H1 (cell line): ENCODE data around the gene BICD1. TPM values are rescaled to one million over a fixed set of nuclear protein-coding genes. Genes with fewer than 3 reads are reported as not detected.

Experiments used
- CTCF ChIA-PET: fragments of 300-600 bp; sonication (Branson Sonifier 250); formaldehyde crosslinking; loops from one replicate; lab custom pipeline; 2021; ENCODE audit not compliant: partially characterized antibody; lab: Charles Lee
- POLR2A ChIA-PET: fragments of 300-600 bp; sonication (Branson Sonifier 250); formaldehyde crosslinking; loops from one replicate; lab custom pipeline; 2021; ENCODE audit warnings: inconsistent platforms; ENCODE audit not compliant: partially characterized antibody; lab: Charles Lee
- DNase-seq, 2 experiments: peaks; one replicate each; pipeline versions ENCODE4 v3.0.0 to v3.0.0-alpha.2; 2010 to 2022; ENCODE audit warnings: low spot score in 2 of 2, low read depth in 1 of 2, mixed read lengths in 1 of 2
- FAIRE-seq: peaks from 2 replicates; lab custom pipeline; 2011; peaks lifted over from hg19 to GRCh38; lab: Jason Lieb, UNC
- H2AFZ ChIP-seq: 2 replicates; pipeline ENCODE4 v1.8.1; 2012; ENCODE audit warnings: low read length, inconsistent platforms
- H2AK5ac ChIP-seq: 2 replicates; pipeline ENCODE4 v1.6.1; 2013; ENCODE audit warnings: low read depth, low read length
- H2BK120ac ChIP-seq: replicated peaks from 2 replicates; pipeline ENCODE3; 2013; ENCODE audit warnings: low read depth, low read length, inconsistent platforms
- H2BK12ac ChIP-seq: 2 replicates; pipeline ENCODE4 v1.6.1; 2013; ENCODE audit warnings: low read depth, low read length
- H2BK15ac ChIP-seq: 2 replicates; pipeline ENCODE4 v1.6.1; 2013; ENCODE audit warnings: low read length
- H2BK20ac ChIP-seq: 2 replicates; pipeline ENCODE4 v1.6.1; 2013; ENCODE audit warnings: low read length
- H2BK5ac ChIP-seq: 2 replicates; pipeline ENCODE4 v1.6.1; 2013; ENCODE audit warnings: low read depth, low read length
- H3K14ac ChIP-seq: 2 replicates; pipeline ENCODE4 v1.6.1; 2013; ENCODE audit warnings: inconsistent platforms; ENCODE audit not compliant: insufficient read length
- H3K18ac ChIP-seq: 2 replicates; pipeline ENCODE4 v1.6.1; 2013; ENCODE audit warnings: low read length; ENCODE audit errors: extremely low read depth
- H3K23ac ChIP-seq: 2 replicates; pipeline ENCODE4 v1.6.1; 2013; ENCODE audit warnings: inconsistent platforms; ENCODE audit not compliant: insufficient read length
- H3K23me2 ChIP-seq: 2 replicates; pipeline ENCODE4 v1.6.1; 2013; ENCODE audit warnings: low read depth, low read length
- H3K27ac ChIP-seq: 2 replicates; pipeline ENCODE4 v1.6.1; 2011; ENCODE audit warnings: low read depth, low read length, inconsistent platforms
- H3K27me3 ChIP-seq, 4 experiments: replicated peaks in 1 of 4; 1 replicate in 1 of 4; 2 replicates in 3 of 4; pipeline versions ENCODE4 v1.6.1 to v1.8.1; 2011 to 2013; ENCODE audit warnings: low read length in 3 of 4, mild to moderate bottlenecking in 3 of 4, inconsistent platforms in 2 of 4, mixed read lengths in 2 of 4, moderate library complexity in 1 of 4; ENCODE audit not compliant: control insufficient read depth in 3 of 4, insufficient read depth in 3 of 4; ENCODE audit errors: extremely low read depth in 1 of 4
- H3K36me3 ChIP-seq, 4 experiments: 2 replicates each; pipeline versions ENCODE4 v1.6.1 to v1.8.1; 2011 to 2013; ENCODE audit warnings: mild to moderate bottlenecking in 4 of 4, low read length in 3 of 4, moderate library complexity in 2 of 4, control low read depth in 1 of 4, inconsistent platforms in 1 of 4; ENCODE audit not compliant: insufficient read depth in 4 of 4, control insufficient read depth in 2 of 4
- H3K4ac ChIP-seq: replicated peaks from 2 replicates; pipeline ENCODE3; 2013; ENCODE audit warnings: low read length, low read depth, mixed read lengths, inconsistent platforms; ENCODE audit not compliant: insufficient read length
- H3K4me1 ChIP-seq, 4 experiments: replicated peaks in 1 of 4; 1 replicate in 1 of 4; 2 replicates in 3 of 4; pipeline versions ENCODE4 v1.6.1 to v1.8.1; 2011 to 2013; ENCODE audit warnings: low read length in 3 of 4, inconsistent platforms in 2 of 4, mixed read lengths in 1 of 4; ENCODE audit not compliant: insufficient read depth in 4 of 4, control insufficient read depth in 3 of 4
- H3K4me2 ChIP-seq, 2 experiments: 2 replicates each; pipeline versions ENCODE4 v1.6.1 to v1.8.1; 2011 to 2013; ENCODE audit warnings: low read depth in 2 of 2, low read length in 2 of 2, control low read depth in 1 of 2, inconsistent platforms in 1 of 2, mild to moderate bottlenecking in 1 of 2; ENCODE audit not compliant: insufficient read depth in 1 of 2
- H3K4me3 ChIP-seq, 4 experiments: fragments of 200-600, 300-600 bp in 1 of 4; sonication (generic), shearing (Covaris generic), sonication (Bioruptor Twin) in 1 of 4; 2 replicates each; pipeline versions ENCODE4 v1.5.1 to v1.8.1; 2011 to 2016; ENCODE audit warnings: low read length in 4 of 4, low read depth in 3 of 4, control low read depth in 2 of 4, inconsistent platforms in 2 of 4, mild to moderate bottlenecking in 2 of 4, mixed read lengths in 1 of 4, moderate library complexity in 1 of 4; ENCODE audit not compliant: insufficient read depth in 2 of 4; ENCODE audit errors: extremely low read depth in 1 of 4
- H3K56ac ChIP-seq: replicated peaks from 2 replicates; pipeline ENCODE3; 2013; ENCODE audit warnings: low read depth, mild to moderate bottlenecking, mixed read lengths, low read length, inconsistent platforms; ENCODE audit not compliant: insufficient read length
- H3K79me1 ChIP-seq: 2 replicates; pipeline ENCODE4 v1.6.1; 2013; ENCODE audit warnings: low read depth, low read length, control low read depth
- H3K79me2 ChIP-seq, 2 experiments: 2 replicates each; pipeline versions ENCODE4 v1.6.1 to v1.8.1; 2012 to 2013; ENCODE audit warnings: low read length in 2 of 2, mild to moderate bottlenecking in 2 of 2, inconsistent platforms in 1 of 2; ENCODE audit not compliant: insufficient read depth in 2 of 2, control insufficient read depth in 1 of 2
- H3K9ac ChIP-seq, 4 experiments: replicated peaks in 1 of 4; 1 replicate in 1 of 4; 2 replicates in 3 of 4; pipeline versions ENCODE4 v1.6.1 to v1.8.1; 2011 to 2013; ENCODE audit warnings: low read depth in 3 of 4, low read length in 3 of 4, control low read depth in 2 of 4, mild to moderate bottlenecking in 2 of 4, moderate library complexity in 2 of 4, inconsistent platforms in 1 of 4; ENCODE audit errors: extremely low read depth in 1 of 4
- H3K9me3 ChIP-seq, 2 experiments: 2 replicates each; pipeline versions ENCODE4 v1.6.1 to v1.8.1; 2012 to 2013; ENCODE audit warnings: mild to moderate bottlenecking in 2 of 2, moderate library complexity in 2 of 2, control low read depth in 1 of 2, inconsistent platforms in 1 of 2, low read depth in 1 of 2, low read length in 1 of 2, mixed read lengths in 1 of 2; ENCODE audit not compliant: insufficient read depth in 2 of 2
- H4K20me1 ChIP-seq, 2 experiments: replicated peaks in 1 of 2; 2 replicates each; pipeline versions ENCODE3 to v1.8.1; 2011 to 2013; ENCODE audit warnings: inconsistent platforms in 2 of 2, low read length in 2 of 2, mild to moderate bottlenecking in 1 of 2; ENCODE audit not compliant: insufficient read depth in 2 of 2, control insufficient read depth in 1 of 2
- H4K5ac ChIP-seq: 2 replicates; pipeline ENCODE4 v1.6.1; 2013; ENCODE audit warnings: low read length, low read depth, mixed read lengths, inconsistent platforms; ENCODE audit not compliant: insufficient read length
- H4K8ac ChIP-seq: 2 replicates; pipeline ENCODE4 v1.8.0; 2013; ENCODE audit warnings: mild to moderate bottlenecking, moderate library complexity, low read length, inconsistent platforms; ENCODE audit not compliant: insufficient read depth; ENCODE audit errors: extremely low read depth
- H4K91ac ChIP-seq: replicated peaks from 2 replicates; pipeline ENCODE3; 2013; ENCODE audit warnings: low read length, mixed read lengths, inconsistent platforms; ENCODE audit not compliant: insufficient read length
- BCL11A ChIP-seq, 2 experiments: IDR thresholded peaks; one replicate each; pipeline ENCODE4 v1.6.1; 2011; ENCODE audit warnings: low read depth in 2 of 2, low read length in 2 of 2, mild to moderate bottlenecking in 2 of 2
- CBX5 ChIP-seq: fragments of 300-800, 300-1000 bp; sonication (generic); IDR thresholded peaks from 2 replicates; pipeline ENCODE4 v1.7.1; 2016; ENCODE audit warnings: antibody characterized with exemption, low read length, low read depth
- JUN ChIP-seq: IDR thresholded peaks from 2 replicates; pipeline ENCODE4 v1.6.1; 2011; ENCODE audit warnings: low read depth, mild to moderate bottlenecking, improper control_type of control experiment, low read length
- KDM1A ChIP-seq: fragments of 200-600, 300-600 bp; sonication (generic); IDR thresholded peaks from 2 replicates; pipeline ENCODE4 v1.7.1; 2016; ENCODE audit warnings: mild to moderate bottlenecking, low read length, borderline replicate concordance
- SIN3A ChIP-seq, 2 experiments: IDR thresholded peaks in 1 of 2; conservative IDR thresholded peaks in 1 of 2; 2 replicates each; pipeline ENCODE4 v1.6.1; 2011 to 2012; ENCODE audit warnings: low read length in 2 of 2, improper control_type of control experiment in 1 of 2, low read depth in 1 of 2, mild to moderate bottlenecking in 1 of 2
- SP1 ChIP-seq: IDR thresholded peaks from 2 replicates; pipeline ENCODE4 v1.6.1; 2011; ENCODE audit warnings: low read depth, low read length
- SP4 ChIP-seq: IDR thresholded peaks from 2 replicates; pipeline ENCODE4 v1.6.1; 2012; ENCODE audit warnings: low read length, inconsistent platforms
- WGBS, 2 experiments: shearing (Covaris generic) in 1 of 2; methylation state at CpG; one replicate each; pipeline versions ENCODE4 v1.1.6 to v1.1.7; 2013 to 2015; ENCODE audit warnings: low lambda C conversion rate in 2 of 2, mixed read lengths in 2 of 2, inconsistent platforms in 1 of 2, low coverage in 1 of 2, missing lambda C conversion rate in 1 of 2; ENCODE audit not compliant: insufficient replicate concordance in 2 of 2, insufficient coverage in 1 of 2, insufficient read length in 1 of 2; ENCODE audit errors: extremely low coverage in 1 of 2, missing lambda C conversion rate in 1 of 2; 5-methylcytosine and 5-hydroxymethylcytosine counted together
- polyA plus RNA-seq, 7 experiments: library from polyadenylated mRNA; depleted of rRNA in 3 of 7; stranded (reverse) in 5 of 7; unstranded in 2 of 7; fragments of >200 nt in 5 of 7; fragments of 200-250 nt in 2 of 7; gene quantifications; 1 replicate in 5 of 7; 2 replicates in 1 of 7; 4 replicates in 1 of 7; pipeline versions ENCODE4 v1.2.1 to v1.2.3, GENCODE V29; 2011 to 2013; ENCODE audit warnings: missing spikeins in 2 of 7, mixed read lengths in 2 of 7
- total RNA-seq: library from RNA; stranded (reverse); fragmentation: NEBNext Ultra II Directional; extraction: Animal tissue kit (Norgen Biotek cat#: 25700); gene quantifications from 2 replicates; pipeline ENCODE4 v1.2.1, GENCODE V29; 2021
- TF ChIP-seq, protein P1 (sequence below): IDR thresholded peaks from 2 replicates; pipeline ENCODE4 v1.6.1; 2012; ENCODE audit warnings: inconsistent platforms

The BICD1 gene
- total and polyA plus RNA-seq, 2 of the 8 experiments (the other 6 are each of a cell fraction or from before 2014, with no cell fraction given): 34.1 to 58.4 TPM

DNA sequence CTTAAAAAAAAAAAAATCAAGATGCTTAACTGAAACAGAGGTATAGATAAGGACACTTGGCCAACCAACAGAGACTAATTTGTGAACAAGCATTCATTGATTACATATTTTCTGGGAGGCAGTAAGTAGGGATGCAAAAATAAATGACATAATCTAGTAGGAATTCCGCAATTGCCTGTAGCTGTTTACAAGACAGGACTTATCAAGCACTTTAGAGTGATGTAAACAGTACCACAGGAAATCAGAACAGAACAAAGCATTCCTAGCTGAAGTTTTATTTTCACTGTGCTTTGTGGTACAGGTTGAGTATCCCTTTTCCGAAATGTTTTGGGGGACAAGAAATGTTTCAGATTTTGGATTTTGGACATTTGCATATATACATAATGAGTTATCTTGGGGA lies 224.5 kb downstream of the BICD1 start:
- TF ChIP-seq, protein P1, sequence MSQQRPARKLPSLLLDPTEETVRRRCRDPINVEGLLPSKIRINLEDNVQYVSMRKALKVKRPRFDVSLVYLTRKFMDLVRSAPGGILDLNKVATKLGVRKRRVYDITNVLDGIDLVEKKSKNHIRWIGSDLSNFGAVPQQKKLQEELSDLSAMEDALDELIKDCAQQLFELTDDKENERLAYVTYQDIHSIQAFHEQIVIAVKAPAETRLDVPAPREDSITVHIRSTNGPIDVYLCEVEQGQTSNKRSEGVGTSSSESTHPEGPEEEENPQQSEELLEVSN: no peak
- no peak for TF ChIP-seq BCL11A (IDR thresholded peaks at IDR 0.05; ENCODE audit: low read depth in 2 of 2, low read length in 2 of 2)
- no peak for TF ChIP-seq SP1
- TF ChIP-seq SIN3A (conservative IDR thresholded peaks at IDR 0.05 in 1 of 2, IDR thresholded peaks at IDR 0.05 in 1 of 2; ENCODE audit: low read depth in 1 of 2, low read length in 2 of 2): no peak
- no peak for TF ChIP-seq CBX5
- no peak for TF ChIP-seq SP4
- TF ChIP-seq KDM1A: no peak
- no peak for TF ChIP-seq JUN
- Histone ChIP-seq H4K91ac (no peak overlapping the region), H3K23me2 (no peaks in the 10 kb centered on the region), H3K23ac (no peak overlapping the region), H2BK5ac (no peak overlapping the region), H3K4me2 (no peak overlapping the region), H2BK20ac (no peak overlapping the region), H3K9ac (no peak overlapping the region), H3K14ac (no peak overlapping the region), H2BK12ac (no peak overlapping the region), H3K4ac (no peak overlapping the region), H3K36me3 (peaks cover 5 to 34% (median 13%) of the 10 kb centered on the region in 4 experiments; a peak in 6 of 8 replicates), H4K20me1 (peaks cover 0 to 2% of the 10 kb centered on the region in 2 experiments), H2AK5ac (no peak overlapping the region), H3K18ac (no peak overlapping the region), H3K79me2 (no peaks in the 10 kb centered on the region), H2BK120ac (no peak overlapping the region), H4K8ac (no peak overlapping the region), H3K4me3 (no peak overlapping the region), H3K9me3 (no peaks in the 10 kb centered on the region), H3K27ac (no peak overlapping the region), H3K4me1 (no peaks in the 10 kb centered on the region; a peak in 1 of 7 replicates), H3K56ac (no peak overlapping the region), H3K27me3 (no peaks in the 10 kb centered on the region), H4K5ac (no peak overlapping the region), H2BK15ac (no peak overlapping the region), H2AFZ (no peak overlapping the region), H3K79me1 (no peaks in the 10 kb centered on the region; the same call in 1 of the 2 replicates)
- ChIA-PET CTCF (no interaction called here), POLR2A (no interaction called here)
- no peak for DNase-seq
- no peak for FAIRE-seq
- WGBS, 2 experiments: 91% methylated on average over 2 of the region's 2 CpGs; no CpG with 5 or more reads in 1 of the 2 experiments
